Measurements from ENCODE around the gene PCDHGA10.

- TF ChIP-seq, protein P1, sequence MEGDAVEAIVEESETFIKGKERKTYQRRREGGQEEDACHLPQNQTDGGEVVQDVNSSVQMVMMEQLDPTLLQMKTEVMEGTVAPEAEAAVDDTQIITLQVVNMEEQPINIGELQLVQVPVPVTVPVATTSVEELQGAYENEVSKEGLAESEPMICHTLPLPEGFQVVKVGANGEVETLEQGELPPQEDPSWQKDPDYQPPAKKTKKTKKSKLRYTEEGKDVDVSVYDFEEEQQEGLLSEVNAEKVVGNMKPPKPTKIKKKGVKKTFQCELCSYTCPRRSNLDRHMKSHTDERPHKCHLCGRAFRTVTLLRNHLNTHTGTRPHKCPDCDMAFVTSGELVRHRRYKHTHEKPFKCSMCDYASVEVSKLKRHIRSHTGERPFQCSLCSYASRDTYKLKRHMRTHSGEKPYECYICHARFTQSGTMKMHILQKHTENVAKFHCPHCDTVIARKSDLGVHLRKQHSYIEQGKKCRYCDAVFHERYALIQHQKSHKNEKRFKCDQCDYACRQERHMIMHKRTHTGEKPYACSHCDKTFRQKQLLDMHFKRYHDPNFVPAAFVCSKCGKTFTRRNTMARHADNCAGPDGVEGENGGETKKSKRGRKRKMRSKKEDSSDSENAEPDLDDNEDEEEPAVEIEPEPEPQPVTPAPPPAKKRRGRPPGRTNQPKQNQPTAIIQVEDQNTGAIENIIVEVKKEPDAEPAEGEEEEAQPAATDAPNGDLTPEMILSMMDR (IDR thresholded peaks at IDR 0.05) = no peak
- no peak for TF ChIP-seq POLR2A (IDR thresholded peaks at IDR 0.05)
These were observed 9.4 kb upstream of the PCDHGA10 start for GRCh38 chr5:141403387-141403786.
